HG03342 (cell line): ENCODE measurements around the gene GRIK4.

Experiments
- ATAC-seq: cut with Tn5 transposase; IDR thresholded peaks from one replicate; pipeline ENCODE4 v1.9.1; 2021; ENCODE audit warnings: mild to moderate bottlenecking, moderate library complexity; ENCODE audit not compliant: unreplicated experiment

The GRIK4 gene

GRCh38 chr11:120523196-120523595, 11.6 kb downstream of the GRIK4 start:
- no peak for ATAC-seq

GRCh38 chr11:120524536-120525085, 13.1 kb downstream of the GRIK4 start:
- ATAC-seq: no peak

- no peak for ATAC-seq
Measured at GRCh38 chr11:120525261-120526171, 14.0 kb downstream of the GRIK4 start.

DNA sequence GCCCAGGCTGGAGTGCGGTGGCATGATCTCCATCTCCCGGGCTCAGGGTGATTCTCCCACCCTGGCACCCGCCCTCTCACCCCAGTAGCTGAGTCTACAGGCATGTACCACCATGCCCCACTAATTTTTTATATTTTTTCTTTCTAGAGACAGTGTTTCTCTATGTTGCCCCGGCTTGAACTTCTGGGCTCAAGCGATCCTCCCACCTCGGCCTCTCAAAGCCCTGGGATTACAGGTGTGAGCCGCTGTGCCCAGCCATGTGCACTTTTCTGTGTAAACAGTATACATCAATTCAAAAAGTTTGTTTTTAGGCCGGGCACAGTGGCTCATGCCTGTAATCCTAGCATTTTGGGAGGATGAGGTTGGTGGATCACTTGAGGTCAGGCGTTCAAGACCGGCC, 14.7 kb downstream of the GRIK4 start:
- no peak for ATAC-seq

- ATAC-seq: no peak
Measured at GRCh38 chr11:120527111-120527761, 15.7 kb downstream of the GRIK4 start.

DNA sequence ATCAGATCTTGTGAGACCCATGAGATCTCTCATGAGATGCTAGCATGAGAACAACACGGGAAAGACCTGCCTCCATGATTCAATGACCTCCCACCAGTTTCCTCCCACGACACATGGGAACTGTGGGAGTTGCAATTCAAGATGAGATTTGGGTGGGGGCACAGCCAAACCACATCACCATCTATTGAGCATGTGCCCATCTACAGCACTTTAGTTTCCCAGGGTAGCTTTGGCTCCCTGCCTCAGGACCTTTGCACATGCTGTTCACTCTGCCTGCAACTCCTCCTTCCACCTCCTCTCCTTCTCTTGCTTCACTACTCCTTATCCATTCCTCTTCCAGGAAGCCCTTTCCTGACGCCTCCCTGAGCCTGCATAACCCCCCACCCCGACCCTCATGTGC, 17.2 kb downstream of the GRIK4 start:
- ATAC-seq: no peak

- ATAC-seq: no peak
Measured at GRCh38 chr11:120529214-120529613, 17.7 kb downstream of the GRIK4 start.

- no peak for ATAC-seq
Measured at GRCh38 chr11:120529911-120530310, 18.4 kb downstream of the GRIK4 start.

DNA sequence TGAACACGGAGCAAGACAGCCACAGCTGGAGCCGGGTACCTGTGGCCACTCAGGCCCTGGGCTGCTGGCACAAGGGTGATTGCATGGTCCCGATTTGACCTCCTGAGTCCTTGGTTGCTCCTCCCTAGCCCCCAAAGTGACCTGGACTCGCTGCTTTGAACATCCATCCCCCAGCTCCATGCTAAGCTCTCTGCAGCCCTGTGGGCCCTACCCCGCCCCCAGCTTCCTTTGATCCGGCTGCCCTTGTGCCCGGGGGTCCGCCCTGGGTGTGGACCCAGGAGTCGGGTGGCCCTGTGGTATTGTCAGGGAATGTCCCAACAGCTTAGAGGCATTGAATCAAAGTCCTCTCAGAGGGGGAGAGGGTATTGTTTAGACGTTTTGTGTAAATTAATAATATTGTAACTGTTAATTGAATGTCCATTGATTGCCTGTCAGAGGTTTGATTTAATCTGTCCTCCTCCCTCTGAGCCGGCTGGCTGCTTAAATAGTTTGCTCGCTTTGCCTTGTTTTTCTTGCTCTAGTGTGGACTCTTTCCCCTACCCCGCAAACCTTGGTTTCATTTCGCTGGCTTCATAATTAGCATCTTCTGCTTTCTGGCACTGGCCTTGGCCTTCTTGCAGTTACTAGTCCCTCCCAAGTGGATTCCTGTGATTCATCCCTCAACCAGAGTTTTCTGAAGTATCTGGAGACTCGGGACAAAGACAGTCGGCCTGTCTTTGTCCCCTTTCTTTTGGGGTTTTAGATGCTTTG, 20.7 kb downstream of the GRIK4 start:
- ATAC-seq: no peak

- no peak for ATAC-seq
Measured at GRCh38 chr11:120532832-120533196, 21.3 kb downstream of the GRIK4 start.

GRCh38 chr11:120536091-120536796, 24.7 kb downstream of the GRIK4 start:
- no peak for ATAC-seq

DNA sequence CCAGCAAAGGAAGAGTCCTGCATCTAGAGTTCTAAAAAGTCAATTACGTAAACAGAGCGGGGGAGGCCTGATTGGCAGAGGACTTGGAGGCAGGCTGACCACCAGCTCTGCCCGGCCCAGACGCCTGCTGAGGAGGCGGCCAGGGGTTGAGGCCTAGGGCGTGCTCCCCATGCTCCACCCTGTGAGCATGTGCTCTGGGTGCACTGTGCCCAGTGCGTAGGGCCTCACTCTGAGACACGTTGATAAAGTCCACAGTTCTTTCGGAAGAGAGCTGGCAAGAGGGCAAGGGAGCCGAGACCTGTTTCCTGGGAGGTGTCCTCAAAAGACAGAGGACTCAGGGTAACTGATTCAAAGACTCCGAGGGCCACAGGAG, 25.2 kb downstream of the GRIK4 start:
- ATAC-seq: no peak

- no peak for ATAC-seq
Measured at GRCh38 chr11:120537996-120538395, 26.4 kb downstream of the GRIK4 start.

- no peak for ATAC-seq
Measured at GRCh38 chr11:120538707-120539106, 27.2 kb downstream of the GRIK4 start.

DNA sequence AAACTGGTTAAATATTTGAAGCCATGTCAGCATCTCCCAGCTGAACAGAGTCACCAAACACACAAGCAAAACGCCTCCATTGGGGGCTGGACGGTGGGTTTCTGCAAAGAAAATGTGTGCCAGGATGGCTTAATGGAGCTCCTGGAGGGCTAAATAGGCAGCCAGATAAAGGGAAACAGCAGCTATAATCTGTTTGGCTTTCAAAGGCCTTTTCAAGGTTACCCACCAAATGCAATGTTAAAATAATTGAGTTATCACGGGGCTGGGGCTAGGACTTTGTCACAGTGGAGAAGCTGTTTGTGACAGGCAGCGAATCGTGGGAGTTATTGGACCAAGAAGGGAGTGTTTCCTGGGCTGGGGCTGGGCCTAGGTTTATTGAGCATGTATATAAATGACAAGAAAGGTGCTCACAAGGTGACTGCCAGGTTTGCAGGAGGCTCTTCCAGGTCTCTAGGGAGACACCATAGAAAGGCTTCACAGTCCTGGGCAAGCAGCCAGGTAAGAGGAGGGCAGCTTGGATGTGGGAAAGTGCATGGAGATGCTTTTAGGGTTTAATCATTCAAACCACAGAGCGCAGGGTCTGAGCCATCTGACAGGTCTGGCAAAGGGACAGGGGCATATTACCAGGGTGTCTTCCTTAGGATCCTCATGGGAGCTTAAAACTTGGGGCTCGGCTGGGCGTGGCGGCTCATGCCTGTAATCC, 28.3 kb downstream of the GRIK4 start:
- no peak for ATAC-seq

GRCh38 chr11:120540744-120541465, 29.4 kb downstream of the GRIK4 start:
- ATAC-seq: no peak

GRCh38 chr11:120543521-120544215, 32.1 kb downstream of the GRIK4 start:
- ATAC-seq: no peak

- no peak for ATAC-seq
Measured at GRCh38 chr11:120545813-120546212, 34.3 kb downstream of the GRIK4 start.
